Pons (tissue), 1 donor: Measurements from ENCODE around the gene PEMT.

ENCODE experiments used
- DNase-seq: peaks from one replicate; pipeline ENCODE4 v3.0.0-alpha.2; 2016; ENCODE audit warnings: low spot score

PEMT gene

DNA sequence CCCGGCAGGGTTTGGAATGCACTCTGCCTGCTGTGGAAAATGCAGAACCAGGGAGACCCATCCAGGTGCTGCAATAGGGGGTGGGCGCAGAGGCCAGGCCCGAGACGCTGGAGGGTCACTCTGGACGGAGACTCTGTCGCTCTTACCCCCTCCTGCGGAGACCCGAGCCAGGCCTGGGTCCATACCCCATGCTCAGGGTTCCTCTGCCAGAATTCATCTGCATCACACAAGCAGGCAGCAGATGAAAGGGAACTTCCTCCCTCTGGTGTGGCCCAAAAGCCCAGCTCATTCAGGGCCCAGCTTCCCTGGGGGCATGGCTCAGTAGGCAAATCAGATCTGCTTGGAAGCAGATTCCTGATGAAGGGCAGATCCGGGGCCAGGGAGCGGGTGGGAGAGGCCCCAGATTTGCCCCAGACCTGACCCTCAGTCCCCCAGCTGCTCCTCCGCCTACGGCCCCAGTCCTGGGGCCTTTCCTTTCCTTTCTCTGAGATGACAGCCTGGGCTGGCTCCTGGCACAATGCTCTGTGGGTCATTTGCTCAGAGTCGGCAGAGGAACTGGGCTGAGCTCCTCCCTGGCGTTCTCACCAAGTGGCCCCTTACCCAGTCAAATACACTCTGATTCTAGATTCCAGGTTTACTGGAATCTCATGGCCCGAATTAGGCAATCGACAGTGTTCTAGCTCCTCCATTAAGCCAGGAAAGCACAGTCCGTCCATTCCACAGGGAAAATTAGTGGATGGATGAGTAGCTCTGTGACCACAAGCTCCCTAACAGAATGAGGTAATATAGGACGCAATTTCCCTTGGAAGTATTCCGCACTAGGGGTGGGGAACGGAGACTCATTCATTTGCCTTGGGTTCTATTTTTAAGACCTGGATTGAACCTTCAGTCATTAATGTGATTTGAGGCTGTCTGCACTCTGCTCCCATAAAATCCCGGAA lies 76.2 kb downstream of the PEMT start:
- DNase-seq, result no peak

DNA sequence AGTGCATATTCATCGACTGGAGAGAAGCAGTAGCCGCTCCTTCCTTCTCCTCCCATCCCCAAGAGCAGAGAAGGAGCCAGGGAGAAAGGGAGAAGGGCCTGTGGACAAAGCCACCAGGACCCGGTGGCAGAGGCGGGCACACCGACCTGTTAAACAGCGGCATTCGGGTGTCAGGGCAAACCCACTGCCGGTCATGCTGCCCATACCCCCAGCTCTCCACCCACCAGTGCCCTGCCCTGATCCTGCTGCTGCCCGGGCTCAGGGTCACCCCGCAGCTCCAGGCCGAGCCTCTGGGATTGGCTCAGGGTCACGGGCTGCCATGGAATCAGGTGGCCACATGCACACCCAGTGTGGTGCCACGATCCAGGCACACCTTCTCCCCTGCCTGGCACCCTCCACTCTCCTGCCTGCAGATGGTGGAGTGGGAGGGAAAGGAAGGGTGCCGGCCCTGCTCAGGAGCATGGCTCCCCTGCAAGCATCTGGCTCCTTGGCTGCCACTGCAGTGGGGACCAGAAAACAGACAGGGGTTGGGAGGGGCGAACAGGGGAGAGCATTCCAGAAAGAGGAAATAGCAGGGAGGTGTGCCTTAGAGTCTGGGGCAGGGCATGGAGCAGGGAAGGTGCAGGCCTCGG lies 77.0 kb downstream of the PEMT start:
- no peak for DNase-seq

DNA sequence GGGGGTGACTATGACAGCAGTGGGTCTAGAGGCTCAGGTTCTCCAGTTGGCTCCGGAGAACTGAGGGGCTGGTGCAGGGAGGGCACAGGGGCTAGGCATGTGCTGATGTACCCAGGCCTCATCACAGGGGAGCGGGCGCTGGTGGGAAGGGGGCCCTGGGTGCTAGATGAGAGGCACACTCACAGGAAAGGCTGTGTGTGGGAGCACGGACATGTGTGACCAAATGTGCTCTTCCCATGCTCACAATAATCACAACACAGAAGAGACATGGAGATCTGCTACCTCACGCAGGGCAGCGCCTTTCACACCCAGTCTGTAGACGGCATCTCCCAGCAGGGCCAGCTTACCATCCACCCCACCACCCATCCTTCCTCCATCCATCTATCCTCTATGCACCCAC lies 77.9 kb downstream of the PEMT start:
- DNase-seq, result no peak

DNA sequence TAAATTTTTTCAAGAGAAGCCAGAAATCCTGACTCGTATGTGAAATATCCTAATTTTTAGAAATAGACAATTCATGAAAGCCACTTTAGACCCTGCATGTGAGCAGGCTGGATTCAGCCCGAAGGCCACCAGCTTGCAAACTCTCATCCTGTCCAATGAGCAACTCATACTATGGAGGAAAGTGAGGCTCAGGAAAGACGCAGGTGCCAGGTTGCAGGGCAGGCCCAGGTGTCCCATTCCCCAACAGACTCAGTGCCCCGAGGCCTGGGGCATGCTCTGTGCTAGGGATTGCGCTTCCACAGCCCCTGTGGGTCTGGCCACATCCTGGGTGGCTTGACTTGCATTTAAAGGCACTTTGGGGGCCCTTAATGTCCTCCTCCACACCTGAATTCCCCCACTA lies 78.6 kb downstream of the PEMT start:
- no peak for DNase-seq

DNA sequence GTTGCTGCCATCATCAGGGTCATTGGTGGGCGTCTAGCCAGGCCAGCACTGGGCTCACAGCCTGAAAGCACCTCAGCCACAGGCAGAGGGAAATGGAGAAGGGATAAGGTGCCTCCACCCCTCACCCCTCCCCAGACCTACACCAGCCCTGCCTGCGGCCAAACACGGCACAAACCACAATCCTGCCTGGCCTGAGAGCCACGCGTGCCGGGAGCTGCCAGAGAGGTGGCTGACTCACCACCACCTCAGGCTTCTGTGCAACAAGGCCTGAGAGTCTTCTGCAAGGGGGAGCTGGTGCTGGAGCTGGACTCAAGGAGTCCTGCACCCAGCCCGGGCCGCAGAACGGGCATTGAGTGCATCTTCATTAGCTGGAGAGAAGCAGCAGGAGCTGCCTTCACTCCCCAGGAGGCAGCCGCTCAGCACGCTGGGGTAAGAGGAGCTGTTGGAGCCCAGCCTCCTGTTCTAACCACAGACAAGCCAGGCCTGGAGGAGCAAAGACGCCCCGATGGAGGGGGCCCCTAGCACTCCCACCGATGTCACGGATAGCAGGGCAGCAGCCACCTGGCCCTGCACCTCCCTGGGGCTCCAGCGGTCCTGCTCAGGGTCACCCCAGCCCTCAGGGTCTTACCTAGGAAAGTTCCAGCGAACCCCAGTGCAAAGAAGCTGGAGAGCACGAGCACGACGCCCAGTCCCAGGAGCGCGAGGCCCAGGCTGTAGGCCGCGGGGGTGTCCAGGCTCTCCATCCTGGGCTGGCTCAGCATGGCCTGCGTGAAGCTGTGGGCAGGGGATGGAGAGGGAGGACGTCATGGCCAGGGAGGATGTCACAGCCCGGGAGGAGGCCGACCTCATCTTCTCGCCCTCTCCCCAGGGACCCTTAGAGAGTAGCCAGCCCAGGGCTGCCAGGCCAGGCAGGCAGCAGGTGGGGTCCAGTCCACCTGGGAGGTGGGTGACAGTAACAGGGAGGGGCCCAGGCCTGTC lies 79.3 kb downstream of the PEMT start:
- DNase-seq, result no peak

DNA sequence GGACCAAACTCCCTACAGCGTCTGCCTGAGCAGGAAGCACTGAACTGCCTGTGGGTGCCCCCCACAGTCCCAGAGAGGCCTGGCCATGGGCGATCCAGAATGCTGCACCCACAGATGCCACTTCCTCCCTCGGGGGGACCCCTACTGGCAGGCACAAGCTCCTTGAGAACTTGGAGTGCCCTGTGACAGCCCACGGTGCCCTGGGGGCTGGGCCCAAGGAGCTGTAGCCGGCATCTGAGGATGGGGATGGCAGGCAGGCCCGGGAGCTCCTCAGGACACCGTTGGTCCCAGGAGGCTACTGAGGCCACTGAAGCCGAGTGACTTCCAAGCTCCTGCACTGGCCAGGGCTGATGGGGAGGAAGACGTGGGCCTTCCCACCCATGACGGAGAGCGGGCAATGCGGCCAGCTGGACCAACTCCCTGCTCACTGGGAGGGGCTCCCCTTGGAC lies 80.2 kb downstream of the PEMT start:
- DNase-seq, result no peak

DNA sequence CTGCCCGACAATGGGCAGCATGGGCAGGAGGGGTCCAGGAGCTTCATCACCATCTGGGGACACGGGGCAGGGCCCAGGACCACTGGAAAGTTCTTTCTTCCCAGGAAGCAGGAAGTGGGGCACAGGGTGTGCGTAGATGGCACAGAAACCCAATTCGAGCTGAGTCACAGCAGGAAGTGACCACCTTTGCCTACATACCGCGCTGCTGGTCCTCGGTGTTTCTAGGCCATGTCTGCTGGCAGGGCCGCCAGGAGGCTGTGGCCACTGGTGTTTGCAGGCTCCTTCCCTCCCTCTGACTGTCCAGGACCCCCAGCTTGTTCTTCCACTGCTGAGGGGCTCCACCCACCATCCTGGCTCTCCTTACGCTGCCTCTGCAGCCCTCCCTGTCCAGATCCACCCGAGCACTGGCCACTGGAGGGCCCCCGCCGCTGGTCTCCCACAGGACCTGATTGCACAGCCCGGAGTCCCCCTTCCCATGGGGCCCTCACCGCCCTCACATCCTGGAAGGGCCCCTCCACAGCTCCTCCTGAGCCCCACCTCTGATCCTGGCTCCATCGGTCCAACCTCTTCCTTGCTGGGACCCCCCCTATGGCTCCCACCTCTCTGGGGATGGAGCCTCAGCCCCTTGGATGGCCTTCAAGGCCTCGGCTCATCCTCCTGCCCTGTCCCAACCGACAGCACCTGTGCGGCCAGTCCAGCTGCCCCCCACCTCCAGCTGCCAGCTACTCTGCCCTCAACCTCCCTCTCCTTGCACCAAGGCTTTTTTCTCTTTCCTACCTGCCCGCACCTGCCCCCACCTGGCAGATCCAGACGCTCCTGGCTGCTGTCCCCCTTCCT lies 80.8 kb downstream of the PEMT start:
- DNase-seq, result no peak

DNA sequence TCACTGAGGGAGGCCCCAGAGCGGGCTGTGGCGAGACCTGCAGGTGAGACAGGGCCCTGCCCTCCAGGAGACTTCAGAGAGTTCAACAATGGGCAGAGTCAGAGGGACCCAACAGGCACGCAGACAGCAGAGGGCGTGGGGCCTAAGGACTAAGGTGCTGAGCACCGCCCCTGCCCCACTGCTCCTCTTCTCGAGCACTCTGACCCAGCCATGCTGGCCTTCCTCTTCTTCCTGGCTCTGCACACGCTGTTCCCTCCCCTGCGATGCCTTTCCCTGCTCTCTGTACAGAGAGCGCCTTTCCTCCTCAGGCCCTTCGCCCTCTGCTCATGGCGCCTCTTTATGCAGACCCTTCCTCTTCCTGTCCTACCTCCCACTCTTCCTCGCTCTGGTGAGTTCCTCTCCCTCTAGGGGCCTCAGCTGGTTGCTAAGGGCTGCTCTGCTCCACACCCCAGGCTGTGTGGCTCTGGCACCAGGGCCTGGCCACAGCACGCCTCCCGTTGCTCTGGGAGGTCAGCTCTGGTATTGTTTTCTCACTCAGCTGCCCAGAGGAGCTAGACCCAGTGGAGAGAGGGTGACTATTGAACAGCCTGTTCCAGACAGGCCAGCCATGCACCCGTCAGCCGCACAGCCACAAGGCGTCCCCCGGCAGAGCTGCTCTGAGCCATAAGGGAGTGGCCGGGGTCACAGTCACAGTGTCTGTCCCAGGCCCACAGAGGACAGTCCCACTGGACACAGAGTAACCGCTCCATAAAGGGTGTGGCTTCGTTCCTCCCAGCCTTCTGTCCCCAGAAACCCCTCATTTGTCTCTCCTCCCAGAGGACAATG lies 81.7 kb downstream of the PEMT start:
- DNase-seq, result no peak

DNA sequence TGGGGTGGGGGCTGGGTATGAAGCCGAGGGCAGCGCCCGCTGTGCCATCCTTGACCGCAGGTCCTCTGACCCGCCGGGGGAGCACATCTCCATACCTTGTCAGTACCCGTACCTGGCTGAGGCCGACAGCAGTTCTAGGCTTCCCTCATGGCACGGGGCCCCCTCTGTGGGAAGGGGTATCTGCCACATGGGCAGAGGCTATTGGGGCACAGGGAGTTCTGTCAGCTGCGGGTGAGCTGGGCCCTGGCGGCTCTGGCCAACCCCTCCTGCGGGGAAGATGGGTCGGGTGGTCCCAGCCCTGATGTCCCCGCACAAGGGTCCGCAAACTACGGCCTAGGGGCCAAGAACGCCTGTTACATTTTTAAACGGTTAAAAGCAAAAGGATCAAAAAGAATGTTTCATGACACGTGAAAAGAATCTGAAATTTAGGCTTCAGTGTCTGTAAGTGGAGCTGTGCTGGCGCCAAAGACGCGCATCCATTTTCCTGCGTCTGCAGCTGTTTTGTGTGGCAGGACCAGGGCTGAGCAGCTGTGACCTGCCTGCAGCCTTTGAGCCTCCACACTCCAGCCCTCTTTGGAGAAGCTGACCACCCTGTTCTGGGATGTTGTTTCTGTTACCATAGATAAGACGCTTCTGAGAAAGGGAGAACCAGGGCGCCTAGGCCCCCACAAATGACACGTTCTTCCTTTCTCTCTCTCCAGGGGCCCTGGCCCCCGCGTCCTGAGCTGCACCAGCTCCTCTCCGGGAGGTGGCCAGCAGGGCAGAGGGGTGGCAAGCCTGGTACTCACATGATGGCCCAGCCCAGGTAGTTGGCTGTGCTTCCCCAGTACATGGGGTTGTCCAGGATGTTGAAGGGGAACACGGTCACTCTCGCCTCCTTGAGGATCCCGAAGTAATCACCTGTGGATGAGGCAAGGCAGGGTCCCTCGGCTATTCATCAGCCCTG lies 82.6 kb downstream of the PEMT start:
- no peak for DNase-seq

DNA sequence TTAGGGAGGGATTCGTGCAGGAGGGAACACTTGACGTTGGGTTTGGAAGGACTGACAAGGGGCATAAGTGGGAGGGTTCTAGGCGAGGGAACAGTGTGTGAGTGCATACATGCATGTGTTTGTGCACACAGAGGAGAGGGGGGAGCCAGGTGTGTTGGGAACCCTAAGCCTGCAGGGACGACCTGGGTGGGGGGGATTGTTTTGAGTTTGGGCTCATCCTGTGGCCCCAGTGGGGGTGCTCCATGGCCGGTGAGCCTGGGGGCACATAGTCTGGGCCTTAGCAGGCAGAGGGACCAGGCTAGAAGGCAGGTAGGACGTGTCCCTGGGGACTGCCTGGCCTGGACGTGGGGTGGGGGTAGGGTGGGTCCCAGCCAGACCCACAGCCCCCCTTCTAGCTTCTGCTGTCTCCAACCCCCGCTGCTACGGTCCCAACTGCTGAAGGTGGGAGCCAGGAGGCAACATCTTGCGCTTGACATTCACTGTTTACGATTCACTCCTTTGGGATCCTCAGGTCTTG lies 83.4 kb downstream of the PEMT start:
- no peak for DNase-seq

DNA sequence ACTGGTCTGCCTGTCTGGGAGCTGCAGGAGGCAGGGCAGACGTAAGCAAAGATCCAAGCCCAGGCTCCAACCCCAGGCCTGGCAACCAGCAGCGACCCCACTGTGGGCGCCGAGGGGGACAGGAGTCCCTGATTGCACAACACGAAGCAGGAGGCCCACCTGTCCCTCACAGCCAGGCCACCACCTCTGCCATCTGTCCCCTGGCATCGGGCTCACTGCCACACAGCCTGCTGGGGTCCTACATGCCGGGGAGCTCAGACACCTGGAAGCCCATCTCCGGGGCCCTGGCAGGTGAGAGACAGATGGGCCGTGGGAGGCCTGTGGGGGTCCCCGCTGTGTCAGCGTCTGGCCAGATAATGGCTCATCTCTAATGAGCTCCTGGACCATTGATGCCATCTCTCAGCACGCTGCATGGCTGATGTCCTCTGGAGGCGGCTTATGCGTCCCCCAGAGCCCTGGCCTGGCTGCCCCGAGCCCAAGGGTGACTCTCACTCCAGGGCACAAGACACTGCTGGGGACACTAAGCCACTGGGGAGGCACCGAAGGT lies 84.0 kb downstream of the PEMT start:
- no peak for DNase-seq

DNA sequence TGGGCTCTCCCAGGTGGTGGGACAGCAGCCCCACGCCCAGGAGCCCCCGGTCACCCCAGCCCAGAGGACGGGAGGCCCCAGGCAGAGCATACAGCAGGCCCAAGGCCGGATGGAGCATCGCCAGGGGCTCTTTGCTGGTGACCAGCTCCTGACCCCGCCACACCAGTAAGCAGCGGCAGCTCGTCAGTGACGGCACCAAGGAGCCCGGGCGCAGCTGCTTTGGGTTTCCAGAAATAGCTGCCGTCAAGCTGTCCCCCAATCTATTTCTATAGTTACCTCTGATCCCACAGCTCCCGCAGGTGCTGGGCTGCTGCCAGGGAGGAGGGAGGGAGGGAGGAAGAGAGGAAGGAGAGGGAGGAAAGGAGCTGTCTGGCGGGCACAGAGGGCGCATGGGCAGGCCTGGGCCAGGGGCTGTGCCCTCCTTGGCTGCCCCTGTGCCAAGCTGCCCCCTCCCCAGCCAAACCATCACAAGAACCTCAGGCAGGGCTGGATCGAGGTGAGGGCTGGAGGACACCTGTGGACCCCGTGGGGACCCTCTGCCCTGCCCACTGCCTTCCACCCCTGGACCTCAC lies 84.5 kb downstream of the PEMT start:
- peak; percentile 22 for DNase-seq

DNA sequence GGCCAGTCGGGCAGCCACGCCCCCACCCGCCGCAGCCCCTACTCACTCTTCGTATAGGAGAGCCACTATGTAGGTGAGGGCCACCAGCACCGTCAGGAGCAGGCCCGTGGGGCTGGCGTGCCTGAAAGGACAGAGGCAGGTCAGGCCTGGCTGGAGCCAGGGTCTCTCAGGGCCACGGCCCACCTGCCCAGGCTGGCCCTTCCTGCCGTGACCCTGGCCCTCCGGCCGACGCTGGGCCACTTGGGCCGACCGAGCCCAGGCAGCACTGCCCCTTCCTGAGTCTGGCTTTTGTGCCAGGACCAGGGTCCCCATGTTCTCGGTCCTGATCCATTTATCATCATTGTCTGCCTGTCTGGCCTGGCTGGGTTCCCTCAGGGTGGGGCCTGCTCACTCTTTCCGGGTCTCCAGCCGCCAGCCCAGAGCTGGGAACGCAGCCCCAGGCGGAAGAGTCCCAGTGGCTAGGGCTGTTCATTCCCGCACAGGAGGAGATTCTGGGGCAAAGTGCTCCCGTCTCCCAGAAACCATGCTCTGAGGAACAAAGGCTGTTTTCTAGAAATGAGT lies 85.2 kb downstream of the PEMT start:
- DNase-seq, result peak; percentile 38

DNA sequence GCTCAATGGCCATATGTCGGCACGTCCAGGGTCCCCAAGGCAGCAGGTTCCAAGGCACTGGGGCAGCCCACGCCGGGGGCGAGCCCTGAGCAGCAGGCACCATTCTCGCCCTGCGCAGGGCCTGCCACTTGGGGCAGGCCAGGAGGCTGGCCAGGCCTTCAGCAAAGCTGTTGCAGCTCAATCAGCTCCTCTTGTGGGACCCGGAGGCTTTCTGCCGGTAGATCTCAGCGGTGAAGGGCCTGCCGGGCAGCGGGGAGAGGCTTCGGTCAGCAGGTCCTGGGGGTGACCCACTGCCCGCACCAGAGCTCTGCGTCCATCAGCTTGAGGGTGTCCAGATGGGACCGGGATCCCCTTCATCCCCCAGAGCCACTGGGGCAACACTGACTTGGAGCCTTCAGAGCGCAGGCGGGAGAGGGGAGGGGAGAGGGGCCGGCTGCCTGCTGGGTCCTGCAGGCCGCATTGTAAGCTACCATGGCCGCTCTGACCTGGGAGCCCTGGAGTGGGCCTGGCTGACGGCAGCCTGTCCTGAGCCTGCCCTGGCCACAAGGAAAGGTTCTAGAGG lies 85.8 kb downstream of the PEMT start:
- DNase-seq, result no peak

DNA sequence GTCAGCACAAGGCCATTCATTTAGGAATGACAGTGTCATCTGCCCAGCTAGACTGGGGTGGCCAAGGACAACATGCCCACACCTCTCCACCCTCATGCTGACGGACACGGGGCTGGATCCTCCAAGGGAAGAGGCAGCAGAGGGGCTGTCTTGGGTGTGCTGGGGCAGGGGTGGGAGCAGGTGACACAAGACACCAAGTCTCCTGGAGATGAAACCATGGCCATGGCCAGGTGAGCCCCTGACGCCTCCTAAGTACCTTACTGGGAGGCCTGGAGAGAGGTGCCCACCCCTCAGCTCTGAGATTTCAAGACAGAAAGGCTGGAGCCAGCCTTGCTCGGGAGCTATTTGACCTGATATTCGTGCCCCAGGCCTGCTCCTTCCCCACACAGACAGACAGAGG lies 86.4 kb downstream of the PEMT start:
- no peak for DNase-seq

DNA sequence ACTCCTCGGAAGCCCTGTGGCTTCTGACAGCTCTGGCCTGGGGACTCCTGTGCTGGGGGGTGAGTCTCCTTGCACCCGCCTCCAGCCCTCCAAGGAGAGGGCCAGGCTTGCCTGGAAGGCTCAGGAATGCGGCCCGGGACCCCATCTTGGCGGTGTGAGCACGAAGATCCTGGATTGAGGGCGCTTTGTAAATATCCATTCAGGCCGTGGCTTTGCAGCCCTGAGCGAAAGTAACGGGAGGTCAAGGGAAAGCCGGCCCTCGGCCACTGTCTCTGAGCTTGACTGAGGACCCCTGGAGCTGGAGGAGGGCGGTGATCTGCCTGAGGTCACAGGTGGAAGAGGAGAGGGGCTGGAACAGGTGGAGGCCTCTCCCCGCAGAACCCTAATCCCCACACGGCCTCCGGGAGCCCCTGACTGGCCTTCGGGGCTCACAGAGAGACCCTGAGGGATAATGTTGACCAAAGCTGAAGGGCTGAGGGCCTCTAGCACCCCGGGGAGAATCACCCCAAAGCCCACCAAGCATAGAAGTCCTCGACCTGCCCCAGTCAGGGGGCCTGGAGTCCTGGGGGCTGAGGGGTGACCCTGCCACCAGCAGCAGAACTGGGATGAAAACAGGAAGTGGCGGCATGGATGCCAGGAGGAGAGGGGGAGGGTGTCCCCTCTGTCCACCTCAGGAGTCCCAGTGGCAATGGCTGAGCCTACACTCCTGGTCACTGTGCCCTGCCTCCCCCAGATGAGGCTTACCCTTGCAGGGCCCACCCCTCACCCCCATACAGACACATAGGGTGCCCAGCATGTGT lies 87.0 kb downstream of the PEMT start:
- DNase-seq, result no peak
